GM18511 (cell line): ENCODE results near the gene MBNL1.

ENCODE experiments used
- ATAC-seq: cut with Tn5 transposase; IDR thresholded peaks from one replicate; pipeline ENCODE4 v1.9.1; 2021; ENCODE audit warnings: mild to moderate bottlenecking, moderate library complexity; ENCODE audit not compliant: unreplicated experiment

The MBNL1 gene, protein sequence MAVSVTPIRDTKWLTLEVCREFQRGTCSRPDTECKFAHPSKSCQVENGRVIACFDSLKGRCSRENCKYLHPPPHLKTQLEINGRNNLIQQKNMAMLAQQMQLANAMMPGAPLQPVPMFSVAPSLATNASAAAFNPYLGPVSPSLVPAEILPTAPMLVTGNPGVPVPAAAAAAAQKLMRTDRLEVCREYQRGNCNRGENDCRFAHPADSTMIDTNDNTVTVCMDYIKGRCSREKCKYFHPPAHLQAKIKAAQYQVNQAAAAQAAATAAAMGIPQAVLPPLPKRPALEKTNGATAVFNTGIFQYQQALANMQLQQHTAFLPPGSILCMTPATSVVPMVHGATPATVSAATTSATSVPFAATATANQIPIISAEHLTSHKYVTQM

DNA sequence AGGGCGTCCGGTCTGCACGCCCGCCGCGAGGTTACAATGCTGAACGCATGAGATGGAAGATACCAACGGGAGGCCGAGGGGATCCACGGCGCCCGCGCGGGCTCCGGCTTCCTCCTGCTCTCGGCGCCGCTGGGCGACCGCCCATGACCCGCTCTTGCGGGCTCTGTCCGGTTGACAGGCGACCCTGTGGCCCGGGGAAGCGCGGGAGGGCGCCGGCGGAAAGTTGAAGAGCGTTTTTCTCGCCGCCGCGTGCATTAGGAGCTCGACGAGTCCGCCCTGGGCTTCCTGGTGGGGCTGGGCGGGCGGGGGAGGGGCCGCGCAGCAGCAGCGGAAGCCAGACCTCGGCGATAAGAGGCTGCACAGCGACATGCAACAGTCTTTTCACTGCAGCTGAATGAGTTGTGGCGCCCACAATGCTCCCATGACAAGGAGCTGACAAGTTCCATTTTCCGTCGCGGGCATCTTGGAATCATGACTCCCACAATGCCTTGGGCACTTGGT is at the start of gene MBNL1:
TSS of gene MBNL1 (plus strand) at position 375 of the 501 bp plus-strand sequence. CDS start 31,265 bp downstream, outside the sequence.
- peak; percentile 76 for ATAC-seq

GRCh38 chr3:152219216-152219615 is 49.5 kb upstream of the MBNL1 start:
- ATAC-seq: no peak

- ATAC-seq: no peak
Measured at GRCh38 chr3:152219769-152220255, 48.9 kb upstream of the MBNL1 start.

- peak; percentile 49 for ATAC-seq
Measured at GRCh38 chr3:152222327-152222726, 46.4 kb upstream of the MBNL1 start.

GRCh38 chr3:152225201-152225600 is 43.5 kb upstream of the MBNL1 start:
- no peak for ATAC-seq

DNA sequence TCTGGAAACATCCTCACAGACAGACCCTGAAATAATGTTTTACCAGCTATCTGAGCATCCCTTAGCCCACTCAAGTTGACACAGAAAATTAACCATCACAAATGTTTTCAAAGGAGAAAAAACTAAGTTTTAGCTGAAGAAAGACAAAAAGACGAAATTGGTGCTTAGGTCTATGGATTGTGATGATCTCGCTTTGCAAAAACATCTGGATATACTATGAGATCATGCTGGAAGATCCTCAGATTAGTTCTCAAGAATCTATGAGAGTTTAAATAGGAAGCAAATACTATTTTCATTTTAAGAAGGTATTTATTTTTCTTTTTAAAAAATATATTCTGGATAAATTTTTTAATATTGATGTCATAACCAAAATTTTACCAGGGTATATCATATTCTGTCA is 42.6 kb upstream of the MBNL1 start:
- no peak for ATAC-seq

DNA sequence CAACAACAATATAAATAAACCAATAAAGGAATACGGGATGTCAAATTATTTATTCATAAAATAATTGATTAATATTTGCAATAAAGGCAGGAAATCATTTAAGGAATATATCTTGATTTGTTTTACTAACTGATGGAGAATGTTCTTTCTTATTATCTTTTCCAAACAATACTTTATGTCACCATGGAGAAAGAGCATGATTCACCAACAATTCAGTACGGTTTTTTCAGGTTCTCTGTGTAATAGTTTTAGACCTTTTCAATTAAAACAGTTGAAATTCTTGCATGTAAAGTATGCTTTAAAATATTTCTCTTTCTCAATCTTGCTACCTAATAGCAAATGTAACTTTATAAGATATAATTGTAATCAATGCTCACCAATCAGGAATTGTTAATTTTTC is 41.7 kb upstream of the MBNL1 start:
- ATAC-seq: no peak

DNA sequence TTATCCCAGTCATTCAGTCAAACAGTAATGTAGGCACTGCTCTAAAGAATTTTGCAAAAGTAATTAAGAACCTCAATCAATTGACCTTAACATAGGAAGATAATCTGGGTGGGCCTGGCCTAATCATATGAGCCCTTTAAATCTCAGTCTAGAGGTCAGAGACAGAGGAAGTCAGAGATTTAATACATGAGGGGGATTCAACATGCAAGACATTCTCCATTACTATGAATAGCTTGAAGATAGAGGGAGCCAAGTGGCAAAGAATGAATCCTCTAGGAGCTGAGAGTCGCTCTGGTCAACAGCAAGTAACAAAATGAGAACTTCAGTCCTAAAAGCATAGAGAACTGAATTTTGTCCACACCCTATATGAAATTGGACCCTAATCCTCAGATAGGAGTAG is 39.0 kb upstream of the MBNL1 start:
- ATAC-seq: no peak

DNA sequence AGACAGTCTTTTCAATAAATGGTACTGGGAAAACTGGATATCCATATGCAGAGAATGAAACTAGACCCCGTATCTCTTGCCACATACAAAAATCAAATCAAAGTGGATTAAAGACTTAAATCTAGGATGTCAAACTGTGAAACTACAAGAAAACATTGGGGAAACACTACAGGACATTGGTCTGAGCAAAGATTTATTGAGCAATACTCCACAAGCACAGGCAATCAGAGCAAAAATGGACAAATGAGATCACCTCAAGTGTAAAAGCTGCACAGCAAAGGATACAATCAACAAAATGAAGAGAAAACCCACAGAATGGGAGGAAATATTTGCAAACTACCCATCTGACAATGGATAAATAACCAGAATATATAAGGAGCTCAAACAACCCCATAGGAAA is 38.4 kb upstream of the MBNL1 start:
- ATAC-seq: no peak

DNA sequence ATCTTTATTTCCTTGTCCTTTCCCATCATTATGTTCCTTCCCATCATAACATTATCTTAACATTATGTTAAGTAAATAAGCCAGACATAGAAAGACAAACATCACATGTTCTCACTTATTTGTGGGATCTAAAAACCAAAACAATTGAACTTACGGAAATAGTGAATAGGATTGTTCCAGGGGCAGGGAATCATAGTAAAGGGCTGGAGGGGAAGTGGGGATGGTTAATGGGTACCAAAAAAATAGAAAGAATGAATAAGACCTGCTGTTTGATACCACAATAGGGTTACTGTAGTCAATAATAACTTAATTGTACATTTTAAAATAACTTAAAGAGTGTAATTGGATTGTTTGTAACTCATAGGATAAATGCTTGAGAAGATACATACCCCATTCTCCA is 36.7 kb upstream of the MBNL1 start:
- ATAC-seq: no peak

GRCh38 chr3:152232679-152233078 is 36.0 kb upstream of the MBNL1 start:
- no peak for ATAC-seq

DNA sequence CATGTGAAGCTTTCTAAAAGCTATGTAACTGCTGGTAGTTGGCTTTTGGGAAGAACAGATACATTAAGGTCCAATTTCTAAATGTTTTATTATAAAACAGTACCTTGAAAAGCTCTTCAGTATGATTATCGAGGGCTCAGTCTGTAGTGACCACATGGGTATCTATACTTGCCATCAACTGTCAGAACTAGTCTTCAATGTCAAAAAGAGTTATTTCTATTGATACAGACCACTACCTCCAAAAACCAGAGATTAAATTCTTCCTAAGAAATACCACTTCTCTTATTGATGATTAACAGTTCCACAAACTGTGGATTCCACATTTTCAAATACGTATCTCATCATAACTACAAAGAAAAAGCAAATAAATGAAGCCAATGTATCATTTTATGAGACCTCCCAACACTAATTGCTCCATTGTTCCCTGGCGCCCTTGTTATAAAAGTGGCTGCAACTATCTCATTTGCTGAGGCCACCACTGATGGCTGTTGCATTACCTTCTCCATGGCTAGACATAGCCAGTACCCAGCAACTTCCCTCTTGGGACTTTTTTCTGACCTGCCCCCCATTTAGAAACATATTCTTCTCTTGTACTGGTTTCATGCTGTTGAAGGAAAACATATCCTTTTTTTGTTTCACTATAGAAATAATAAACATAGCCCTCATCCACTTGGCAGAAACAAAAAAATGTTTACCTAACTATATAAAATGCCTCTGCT is 33.9 kb upstream of the MBNL1 start:
- no peak for ATAC-seq

DNA sequence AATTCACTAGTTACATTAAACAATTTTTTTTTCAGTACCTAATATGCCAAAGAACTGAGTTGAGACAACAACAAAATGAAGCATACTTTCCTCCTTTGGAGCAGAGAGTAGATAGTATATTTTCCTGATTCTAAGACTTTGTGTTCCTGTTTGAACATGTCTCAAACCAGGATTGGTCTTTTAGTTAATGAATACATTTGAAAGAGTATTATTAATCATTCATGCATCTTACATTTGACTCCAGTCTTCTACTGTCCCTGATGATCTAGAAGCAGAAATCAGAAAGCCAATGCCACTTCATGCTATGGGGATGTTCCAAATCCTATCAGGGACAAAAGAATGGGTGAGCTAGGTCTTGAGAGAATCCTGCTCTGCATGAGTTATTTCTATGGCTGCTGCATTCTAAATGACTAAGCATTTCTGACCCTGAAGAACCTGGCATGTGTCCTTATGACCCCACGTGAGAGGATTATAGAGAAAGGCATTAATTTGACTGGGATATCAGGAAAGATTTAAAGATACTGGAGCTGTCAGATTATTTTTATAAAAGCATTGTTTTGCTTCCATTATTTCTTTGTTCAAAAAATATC is 32.9 kb upstream of the MBNL1 start:
- peak; percentile 65 for ATAC-seq

GRCh38 chr3:152236716-152237115 is 32.0 kb upstream of the MBNL1 start:
- ATAC-seq: no peak

DNA sequence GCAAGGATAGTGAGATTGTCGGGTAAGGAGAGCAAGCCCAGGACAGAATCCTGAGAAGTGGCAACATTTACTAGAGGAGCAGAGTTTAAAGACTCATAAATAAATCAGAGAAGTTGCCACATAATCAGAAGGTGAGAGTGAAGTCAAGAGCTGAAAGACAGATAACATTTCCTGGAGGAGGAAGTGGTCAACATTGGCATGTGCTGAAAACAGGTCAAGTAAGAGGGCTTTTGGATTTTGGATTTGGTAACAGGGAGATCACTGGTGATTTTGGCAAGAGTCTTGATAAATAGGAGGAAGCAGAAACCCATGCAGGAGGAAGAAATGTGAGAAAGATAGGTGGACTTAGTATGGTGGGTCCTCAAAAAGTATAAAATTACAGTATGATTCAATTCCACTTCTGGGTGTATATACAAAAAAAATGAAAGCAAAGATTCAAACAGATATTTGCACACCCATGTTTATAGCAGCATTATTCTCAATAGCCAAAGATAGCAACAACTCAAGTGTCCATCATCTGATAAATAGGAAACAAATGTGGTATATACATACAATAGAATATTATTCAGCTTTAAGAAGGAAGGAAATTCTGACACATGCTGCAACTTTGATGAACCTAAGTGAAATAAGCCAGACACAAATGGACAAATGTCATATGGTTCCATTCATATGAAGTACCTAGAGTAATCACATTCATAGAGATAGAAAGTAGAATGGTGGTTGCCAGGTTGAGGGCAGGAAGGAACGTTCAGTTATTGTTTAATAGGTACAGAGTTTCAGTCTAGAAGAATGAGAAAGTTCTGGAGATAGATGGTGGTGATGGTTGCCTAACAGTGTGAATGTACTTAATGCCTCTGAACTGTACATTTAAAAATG is 27.3 kb upstream of the MBNL1 start:
- peak; percentile 66 for ATAC-seq

DNA sequence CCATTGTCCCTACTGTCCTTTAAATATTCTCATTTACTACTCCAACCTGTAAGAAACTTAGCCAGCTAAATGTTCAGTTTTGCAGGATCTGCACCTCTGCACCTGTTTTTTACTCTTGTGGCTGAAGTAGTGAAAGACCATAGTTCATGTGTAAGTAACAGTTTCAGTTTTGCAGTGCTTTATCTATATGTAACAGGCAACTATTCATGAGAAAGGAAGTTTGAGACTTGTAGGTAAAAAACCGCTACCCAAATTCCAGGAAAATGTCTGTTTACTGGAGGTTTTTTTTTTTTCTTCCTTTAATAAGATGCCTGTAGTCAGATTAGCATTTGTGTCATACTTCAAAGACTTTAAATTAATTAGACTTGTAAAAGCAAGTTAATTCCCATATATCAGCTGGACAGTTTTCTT is 25.4 kb upstream of the MBNL1 start:
- peak; percentile 74 for ATAC-seq

DNA sequence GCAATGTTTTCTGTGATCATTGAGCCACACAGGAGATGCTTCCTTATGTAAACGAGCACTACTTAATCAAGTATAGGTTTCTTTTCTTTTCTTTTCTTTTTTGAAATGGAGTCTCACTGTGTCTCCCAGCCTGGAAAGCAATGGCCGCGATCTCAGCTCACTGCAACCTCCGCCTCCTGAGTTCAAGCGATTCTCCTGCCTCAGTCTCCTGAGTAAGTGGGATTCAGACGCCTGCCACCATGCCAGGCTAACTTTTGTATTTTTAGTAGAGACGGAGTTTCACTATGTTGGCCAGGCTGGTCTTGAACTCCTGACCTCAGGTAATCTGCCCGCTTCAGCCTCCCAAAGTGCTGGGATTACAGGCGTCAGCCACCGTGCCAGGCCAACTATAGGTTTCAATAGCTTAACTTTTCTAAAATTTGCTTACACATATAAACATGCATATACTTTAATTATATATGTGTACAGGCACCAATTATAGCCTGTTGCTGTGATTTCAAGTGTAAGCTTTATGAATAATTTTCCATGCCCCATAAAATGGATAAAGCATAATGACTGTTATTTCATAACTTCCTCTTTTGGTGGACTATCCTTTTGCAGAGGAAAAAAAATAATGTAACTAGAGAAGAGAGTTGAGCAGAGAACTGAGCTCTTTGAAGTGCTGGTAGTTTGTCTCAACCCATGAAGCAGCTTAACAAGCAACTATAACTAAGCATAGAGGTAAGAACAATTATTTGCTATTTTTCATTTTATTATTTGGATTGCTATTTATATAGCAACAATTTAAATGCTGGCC is 24.8 kb upstream of the MBNL1 start:
- peak; percentile 34 for ATAC-seq

DNA sequence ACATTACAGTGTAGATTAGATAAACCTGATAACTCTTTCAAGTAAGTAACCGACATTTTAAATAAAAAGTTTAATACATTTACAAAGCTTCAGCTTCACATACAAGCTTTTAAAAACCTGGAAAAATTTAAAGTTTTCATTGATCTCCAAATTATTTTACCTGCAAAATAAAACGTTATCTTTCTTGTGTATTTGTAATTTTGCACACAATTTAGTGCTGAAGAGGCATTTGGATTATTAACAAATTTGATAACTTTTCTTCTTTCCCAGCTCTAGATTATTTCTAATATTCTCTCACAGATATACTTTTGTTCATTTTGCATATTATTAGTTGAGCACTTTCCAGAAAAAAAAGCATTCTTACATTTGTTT is 24.2 kb upstream of the MBNL1 start:
- no peak for ATAC-seq

DNA sequence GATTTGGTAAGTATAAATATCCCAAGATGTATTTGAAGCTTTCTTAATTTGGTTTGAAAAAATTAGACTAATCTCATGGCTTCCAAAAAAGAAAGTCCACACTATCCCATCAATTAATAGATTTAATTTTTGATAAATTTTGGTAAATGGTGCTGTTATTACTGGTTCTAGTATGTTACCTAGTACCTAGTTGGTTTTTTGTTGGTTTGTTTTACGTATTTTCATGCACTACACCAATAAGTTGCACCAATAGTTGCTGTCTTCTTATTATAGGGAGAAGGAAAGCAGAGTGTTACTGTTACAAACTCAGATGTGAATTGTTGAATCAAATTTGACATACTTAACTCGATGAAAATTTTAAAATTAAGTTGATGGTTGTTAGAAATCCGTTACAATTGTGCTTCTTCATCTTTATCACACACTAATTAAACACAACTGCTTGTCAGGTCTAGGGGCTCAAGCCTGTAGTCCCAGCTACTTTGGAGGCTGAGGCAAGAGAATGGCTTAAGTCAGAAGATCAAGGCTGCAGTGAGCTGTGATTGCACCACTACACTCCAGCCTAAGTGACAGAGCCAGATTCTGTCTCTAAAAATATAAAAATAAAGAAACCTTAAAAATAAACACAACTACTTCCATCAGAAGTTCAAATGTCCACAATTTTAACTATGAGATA is 23.1 kb upstream of the MBNL1 start:
- no peak for ATAC-seq
